MV-4-11 (cell line): Measurements from ENCODE around the gene APOB.

Source experiments
- DNase-seq: peaks from one replicate; lab custom pipeline; 2025; lab: John Stamatoyannopoulos, UW

Gene APOB

DNA sequence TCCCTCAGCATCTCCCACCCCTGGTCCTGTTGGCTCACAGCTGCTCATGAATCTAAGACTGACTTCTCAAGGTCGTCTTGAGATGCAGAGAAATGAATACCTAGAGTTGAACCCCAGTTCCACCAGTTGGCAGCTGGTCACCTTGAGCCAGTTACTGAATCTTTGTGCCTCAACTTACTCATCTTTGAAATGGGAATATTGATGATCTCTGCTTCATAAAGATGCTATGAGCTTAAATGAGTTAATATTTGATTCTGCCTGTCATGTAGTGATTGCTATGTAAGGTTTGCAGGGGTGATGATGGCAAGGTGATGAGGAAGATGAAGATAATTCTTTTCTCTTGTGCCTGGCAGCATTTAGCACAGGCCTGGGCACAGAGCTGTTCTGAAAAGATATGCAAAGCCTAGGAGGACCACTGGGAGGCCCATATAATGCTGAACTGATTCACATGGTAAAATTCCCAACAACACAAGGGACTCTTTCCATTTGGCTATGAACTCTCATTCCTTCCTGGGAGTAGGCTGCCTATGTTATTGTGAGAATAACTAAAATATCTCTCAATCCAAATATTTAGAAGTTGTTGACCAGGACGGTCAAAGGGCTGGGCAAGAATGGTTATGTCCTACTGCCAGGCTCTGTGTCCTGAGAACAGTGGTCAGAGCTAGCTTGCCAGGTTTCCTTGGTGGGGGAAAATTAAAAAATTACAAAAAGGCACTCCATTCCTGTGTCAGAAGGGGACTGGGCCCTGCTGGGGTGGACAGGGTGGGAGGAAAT lies 70.9 kb downstream of the APOB start:
- DNase-seq, result no peak

DNA sequence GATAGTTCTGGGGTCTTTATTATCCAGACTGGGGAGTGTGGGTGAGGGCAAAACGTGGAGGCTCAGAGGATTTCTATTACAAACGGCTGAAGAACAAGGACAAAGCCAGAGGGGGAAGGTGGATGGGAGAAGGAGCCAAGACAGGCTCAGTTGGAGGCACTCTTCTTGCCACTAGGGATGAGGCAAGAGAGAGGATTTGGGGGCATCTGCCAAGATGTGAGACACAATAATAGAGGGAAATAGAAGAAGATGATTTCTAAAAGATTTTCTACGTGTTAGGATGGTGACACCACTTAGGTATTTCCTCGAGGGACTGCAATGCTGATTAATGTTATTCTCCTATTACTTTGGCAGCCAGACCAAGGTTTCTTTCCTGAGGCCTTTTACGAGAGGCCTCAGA lies 71.8 kb downstream of the APOB start:
- no peak for DNase-seq

DNA sequence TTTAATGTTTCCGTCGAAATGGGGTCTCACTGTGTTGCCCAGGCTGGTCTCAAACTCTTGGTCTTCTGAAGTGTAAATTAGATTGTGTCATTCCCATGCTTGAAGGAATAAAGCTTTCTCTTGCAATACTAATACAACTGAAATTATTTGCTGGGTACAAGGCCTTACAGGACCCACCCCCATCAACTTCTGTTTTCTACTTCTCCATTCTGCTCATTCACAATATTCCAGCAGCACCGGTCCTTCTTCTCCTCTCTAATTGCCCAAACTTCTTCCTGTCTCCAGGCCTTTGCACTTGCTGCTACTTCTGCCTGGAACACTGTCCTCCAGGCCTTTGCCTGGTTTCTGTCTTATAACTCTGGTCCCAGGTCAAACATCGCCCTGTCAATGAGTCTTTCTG lies 73.8 kb downstream of the APOB start:
- DNase-seq, result peak; percentile 23

DNA sequence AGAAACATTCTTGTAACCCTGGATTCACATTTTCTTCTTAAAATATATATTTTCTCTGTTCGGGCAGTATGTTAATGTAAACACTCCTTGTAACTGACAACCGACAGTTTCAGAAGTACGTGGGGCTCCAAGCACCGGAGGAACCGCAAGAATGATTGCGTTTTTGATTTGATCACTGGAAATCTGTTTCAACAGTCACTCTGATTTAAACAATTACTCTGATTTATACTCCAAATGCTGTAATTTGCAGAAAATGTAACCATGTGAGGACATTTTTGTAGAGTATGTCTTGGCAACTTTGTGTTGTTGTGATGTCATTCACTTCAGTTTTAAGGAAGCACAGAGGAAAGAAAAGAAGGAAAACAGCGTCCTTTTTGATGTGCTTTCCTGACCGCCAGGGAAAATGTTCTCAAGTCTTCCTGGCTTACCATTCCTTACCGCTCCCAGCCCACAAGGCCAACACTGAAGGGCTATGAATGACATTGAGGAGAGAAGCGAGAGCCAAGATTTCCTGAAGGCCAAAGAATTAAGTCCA lies 77.7 kb downstream of the APOB start:
- DNase-seq, result no peak

DNA sequence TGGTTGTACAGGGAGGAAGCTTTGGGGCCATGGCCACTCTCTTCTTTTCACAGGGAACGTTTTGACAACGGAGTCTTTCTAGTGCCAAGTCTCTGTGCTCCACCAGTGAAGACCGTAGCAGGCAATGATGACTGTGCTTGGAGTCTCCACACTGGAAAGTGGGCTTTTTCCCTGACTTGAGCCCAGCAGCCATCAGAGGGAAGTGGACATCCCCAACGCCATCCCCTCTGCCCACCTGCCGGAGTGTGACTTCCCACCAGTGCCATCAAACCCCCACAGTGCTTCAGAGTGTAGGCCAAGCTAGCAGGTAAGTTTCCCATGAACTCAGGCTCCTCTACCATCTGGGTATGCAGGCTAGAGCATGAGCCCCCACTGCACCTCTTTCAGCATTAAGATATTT lies 78.7 kb downstream of the APOB start:
- DNase-seq, result no peak

DNA sequence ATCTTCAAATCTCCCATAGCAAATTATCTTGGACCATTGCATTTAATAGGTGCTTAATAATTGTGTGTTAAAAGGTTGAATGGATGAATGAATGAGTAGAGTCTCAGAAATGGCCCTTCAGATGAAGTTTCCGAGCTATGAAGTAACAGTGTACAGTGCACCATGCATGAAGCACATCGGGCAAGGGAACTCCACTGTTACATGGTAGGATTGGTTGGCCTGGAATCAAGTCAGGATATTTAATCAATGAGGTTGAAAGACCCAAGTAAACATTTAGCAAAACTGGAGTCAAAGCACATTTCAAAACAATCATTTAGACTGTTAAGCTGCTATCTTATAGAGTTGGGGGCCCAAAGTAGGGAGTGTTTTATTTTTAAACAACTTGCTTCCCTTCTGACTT lies 80.0 kb downstream of the APOB start:
- no peak for DNase-seq

DNA sequence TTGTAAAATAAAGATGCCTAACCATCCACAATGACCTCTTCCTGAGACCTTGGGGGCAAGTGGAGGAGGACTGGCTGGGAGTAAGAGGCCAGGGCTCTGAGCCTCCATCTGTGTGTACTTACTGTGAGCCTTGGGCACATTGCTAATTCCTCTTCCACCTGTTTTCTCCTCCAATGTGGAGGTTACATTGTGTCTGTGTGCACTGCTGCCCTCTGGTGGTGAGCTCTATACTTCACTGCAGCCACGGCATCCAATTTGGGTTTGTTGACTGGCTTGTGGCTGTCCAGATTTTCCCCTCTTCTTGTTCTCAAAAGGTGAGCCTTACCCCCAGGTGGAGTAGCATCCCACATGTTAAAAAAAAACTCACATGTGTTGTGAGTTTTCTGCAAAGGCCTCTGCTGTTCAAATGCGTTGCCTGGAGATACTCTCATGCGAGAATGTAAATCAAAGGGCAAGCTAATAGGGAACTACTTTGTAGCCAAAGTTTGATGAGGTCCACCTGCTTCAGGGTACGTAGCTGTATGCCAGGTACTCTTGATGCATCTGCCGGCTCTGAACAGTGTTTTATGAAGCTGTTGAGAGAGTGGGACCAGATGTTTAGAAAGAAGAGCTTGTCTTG lies 80.8 kb downstream of the APOB start:
- peak; percentile 22 for DNase-seq

DNA sequence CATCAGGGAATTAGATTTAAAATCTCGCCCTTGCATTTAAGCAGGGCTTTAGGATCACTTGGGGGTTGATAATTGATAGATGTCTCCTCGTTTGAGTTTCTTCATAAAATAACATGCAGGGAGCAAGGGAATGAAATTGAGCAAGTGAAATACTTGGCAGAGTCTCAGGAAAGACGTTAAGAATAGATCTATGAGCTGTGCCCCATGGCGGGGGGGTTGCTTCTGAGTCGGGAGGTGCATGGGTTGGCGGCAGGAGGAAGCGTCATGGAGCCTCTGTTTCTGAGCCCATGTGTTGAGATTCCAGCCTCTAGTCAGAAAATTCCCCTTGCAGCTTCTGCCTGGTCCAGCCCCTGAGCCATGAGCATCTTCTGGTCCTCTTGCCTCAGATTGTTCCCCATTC lies 82.0 kb downstream of the APOB start:
- DNase-seq, result no peak

DNA sequence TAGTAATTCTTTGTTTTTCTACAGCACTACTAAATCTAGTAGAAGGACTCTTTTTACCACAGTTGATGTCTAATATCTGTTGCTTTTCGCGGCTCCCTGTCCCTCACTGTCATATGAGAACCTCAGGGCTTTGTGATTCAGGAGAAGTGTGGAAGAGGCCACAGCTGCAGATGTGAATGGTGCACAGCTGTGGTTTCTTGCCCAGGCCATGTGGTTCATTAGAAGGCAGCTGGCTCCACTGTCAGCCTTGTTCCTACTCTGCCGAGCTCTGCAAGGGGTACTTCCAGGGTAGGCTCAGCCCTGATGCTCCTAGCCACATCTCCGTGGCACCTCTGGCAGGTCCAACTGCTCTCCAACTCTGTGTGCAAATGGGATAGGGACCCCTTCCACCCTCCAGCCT lies 83.9 kb downstream of the APOB start:
- DNase-seq, result no peak

DNA sequence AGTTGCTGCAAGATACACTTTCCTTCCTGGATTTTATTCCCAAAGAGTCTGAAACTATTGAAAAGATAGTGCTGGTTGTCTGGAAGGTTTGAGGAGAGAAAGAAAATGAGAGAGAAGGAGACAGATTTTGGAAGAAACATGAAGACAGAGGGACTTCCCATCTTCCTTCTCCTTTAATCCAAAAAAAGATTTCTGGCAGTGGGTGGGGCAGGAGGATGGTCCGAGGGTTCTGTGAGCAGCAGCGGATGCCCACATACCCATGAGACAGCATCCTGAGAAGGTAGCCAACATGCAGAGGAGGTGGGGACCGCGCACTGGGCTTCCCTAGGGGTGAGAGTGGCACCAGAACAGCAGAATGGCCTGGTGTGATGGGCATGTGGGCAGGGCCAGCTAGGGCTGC lies 84.6 kb downstream of the APOB start:
- no peak for DNase-seq

DNA sequence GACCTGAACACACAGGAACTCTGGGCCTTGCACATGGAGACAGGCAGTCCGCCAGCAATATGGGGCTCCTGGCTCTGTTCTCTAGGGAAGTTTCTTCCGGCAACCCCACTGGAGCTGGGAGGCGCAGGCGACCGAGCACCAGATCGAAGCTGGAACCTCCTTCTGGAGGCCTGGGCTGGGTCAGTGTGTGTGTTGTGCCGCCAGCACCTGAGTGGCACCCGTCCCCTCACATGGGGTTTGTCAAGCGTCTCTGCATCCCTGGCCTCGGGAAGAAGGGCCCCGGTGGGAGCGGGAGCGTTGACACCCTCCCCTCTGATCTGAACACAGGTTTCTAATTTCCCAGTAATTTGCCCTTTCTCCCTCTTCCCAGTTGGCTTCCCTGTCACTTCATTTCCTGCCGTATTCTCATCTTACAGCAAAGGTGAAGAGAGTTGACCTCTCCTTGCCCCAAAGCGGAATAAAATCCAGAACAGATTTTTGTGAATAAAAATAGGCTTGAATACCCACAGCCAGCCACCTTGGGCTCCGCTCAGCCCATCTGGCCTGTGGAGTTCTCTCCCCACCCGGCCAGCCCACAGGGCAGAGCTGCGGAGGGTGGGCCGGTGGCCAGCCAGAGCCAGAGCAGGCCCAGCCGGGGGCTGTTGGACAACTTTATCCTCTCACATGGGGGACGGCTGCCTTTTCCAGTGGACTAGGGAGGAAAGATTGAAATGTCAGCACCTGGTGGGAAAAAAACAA lies 85.9 kb downstream of the APOB start:
- DNase-seq, result no peak

DNA sequence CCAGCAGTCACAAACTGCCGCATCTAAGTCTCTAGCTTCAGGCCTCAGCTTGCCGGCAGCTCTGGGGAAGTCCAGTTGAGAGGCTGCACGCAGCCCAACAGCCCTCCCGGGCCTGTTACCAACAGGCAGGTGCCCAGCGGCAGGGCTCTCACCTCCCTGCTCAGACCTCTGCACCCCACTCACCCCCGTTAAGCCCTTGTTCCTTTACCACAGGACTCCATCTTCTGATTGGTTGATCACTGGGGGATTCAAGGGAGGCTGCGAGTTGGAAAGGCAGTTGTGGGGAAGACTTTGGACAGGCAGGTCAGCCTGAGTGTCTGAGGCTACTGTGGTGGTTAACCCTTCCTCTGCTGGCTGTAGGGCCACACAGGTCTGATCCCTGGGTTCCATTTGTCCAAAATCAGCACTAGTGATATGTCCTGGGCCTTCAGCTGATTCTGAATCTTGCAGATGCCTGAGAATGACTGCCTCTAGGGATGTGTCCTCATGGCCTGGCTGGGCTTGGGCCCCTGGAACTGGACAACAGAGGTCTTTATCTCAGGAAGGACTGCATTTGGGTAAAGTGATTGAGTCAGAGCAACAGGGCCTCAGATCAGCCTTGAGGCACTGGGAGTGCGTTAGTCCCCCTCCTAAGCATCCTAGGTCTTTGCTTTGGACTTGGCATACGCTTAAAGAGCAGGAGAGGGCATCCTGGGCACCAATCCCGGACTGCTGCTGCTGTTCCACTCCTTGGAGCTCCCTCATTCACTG lies 88.4 kb downstream of the APOB start:
- DNase-seq, result no peak

DNA sequence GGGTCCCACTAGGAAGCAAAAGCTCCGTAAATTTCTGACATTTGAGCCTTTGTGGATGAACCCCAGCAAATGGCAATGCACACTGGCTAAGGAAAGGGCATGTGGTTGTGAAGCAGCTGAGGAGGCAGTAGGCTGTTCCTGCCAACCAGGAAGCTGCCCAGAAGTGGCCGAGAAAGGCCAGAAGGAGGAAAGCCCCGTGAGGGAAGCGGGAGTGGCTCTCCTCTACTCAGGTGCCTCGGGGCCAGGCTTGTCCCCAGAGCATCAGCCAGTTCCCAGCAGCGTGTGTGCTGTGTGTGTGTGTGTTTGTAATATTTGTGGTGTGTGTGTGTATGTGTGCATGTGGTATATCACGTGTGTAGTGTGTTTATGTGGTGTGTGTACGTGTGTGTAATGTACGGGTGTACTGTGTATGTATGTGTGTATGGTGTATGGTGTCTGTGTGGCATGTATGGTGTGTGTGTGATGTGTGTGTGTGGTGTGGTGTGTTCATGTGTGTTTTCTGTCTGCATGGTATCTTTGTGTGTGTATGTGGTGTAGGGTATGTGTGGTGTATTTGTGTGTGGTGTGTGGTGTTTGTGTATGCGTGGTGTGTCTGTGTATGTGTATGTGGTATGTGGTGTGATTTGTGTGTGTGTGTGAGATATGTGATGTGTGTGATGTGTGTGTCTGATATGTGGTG lies 90.6 kb downstream of the APOB start:
- no peak for DNase-seq
